ENCODE data around the gene INO80B.
"Not testable (repeated sequence)": the region's sequence is repeated elsewhere in the genome, so short reads cannot be mapped to it uniquely, and the experiment has no call there.

INO80B gene

GRCh38 chr2:74464406-74464805 lies 9.5 kb downstream of the INO80B start:
- Histone ChIP-seq H3K4me3 (peak overlapping the region; percentile 63 to 79), H3K36me3 (peaks cover 0 to 27% (median 10%) of the 10 kb centered on the region in 3 donors), H3K27me3 (no peaks in the 10 kb centered on the region), H3K4me1 (peaks cover 0 to 23% (median 18%) of the 10 kb centered on the region in 4 donors), H3K9me3 (no peaks in the 10 kb centered on the region), H3K27ac (peak overlapping the region; percentile 81 to 88)
- intact Hi-C loops (cut with DNase I; ENCODE audit: low total_unique reads) = no loop called here
- no peak for TF ChIP-seq CTCF (IDR thresholded peaks at IDR 0.05)
- no peak for DNase-seq

- H3K27ac ChIP-seq; intact Hi-C loops (cut with DNase I; ENCODE audit: low total_unique reads); H3K27me3 ChIP-seq; H3K9me3 ChIP-seq; DNase-seq; H3K4me3 ChIP-seq: not testable (repeated sequence)
- H3K4me1 ChIP-seq = peaks cover 0 to 32% (median 20%) of the 10 kb centered on the region in 4 donors
- H3K36me3 ChIP-seq = peaks cover 13 to 22% (median 15%) of the 10 kb centered on the region in 3 donors
Observed at GRCh38 chr2:74470742-74471141, 15.9 kb downstream of the INO80B start.

DNA sequence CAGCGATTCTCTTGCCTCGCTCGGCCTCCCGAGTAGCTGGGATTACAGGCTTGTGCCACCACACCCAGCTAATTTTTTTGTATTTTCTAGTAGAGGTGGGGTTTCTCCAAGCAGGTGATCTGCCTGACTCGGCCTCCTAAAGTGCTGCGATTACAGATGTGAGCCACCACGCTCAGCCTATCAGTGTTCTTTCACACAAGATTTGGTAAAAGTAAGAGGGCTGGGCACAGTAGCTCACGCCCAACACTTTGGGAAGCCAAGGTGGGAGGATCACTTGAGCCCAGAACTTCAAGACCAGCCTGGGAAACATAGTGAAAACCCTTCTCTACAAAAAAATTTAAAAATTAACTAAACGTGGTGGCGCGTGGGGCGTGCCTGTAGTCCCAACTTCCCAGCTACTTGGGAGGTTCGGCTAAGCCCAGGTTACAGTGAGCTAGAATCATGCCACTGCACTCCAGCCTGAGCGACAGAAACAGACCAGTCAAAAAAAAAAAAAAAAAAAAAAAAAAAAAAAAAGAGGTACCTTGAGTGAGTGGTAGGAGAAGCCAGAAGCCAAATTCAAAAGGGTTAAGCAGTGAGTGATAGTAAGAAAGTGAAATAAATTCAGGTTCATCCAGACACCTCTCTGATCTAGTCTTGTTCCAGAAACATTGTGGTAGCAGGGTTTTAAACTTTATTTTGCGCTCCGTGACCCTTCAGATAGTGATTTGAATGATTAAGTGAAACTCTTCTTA lies 16.6 kb downstream of the INO80B start:
- intact Hi-C loops (cut with DNase I; ENCODE audit: low total_unique reads) = no loop called here
- peaks cover 0 to 25% (median 13%) of the 10 kb centered on the region in 4 donors for H3K4me1 ChIP-seq
- H3K4me3 ChIP-seq = peak overlapping the region; percentile 61 to 69
- H3K36me3 ChIP-seq = peaks cover 13 to 29% (median 15%) of the 10 kb centered on the region in 3 donors
- H3K27me3 ChIP-seq = no peaks in the 10 kb centered on the region
- TF ChIP-seq CTCF (IDR thresholded peaks at IDR 0.05) = no peak
- H3K9me3 ChIP-seq = no peaks in the 10 kb centered on the region
- no peak for DNase-seq
- peak overlapping the region; percentile 78 to 85 for H3K27ac ChIP-seq

DNA sequence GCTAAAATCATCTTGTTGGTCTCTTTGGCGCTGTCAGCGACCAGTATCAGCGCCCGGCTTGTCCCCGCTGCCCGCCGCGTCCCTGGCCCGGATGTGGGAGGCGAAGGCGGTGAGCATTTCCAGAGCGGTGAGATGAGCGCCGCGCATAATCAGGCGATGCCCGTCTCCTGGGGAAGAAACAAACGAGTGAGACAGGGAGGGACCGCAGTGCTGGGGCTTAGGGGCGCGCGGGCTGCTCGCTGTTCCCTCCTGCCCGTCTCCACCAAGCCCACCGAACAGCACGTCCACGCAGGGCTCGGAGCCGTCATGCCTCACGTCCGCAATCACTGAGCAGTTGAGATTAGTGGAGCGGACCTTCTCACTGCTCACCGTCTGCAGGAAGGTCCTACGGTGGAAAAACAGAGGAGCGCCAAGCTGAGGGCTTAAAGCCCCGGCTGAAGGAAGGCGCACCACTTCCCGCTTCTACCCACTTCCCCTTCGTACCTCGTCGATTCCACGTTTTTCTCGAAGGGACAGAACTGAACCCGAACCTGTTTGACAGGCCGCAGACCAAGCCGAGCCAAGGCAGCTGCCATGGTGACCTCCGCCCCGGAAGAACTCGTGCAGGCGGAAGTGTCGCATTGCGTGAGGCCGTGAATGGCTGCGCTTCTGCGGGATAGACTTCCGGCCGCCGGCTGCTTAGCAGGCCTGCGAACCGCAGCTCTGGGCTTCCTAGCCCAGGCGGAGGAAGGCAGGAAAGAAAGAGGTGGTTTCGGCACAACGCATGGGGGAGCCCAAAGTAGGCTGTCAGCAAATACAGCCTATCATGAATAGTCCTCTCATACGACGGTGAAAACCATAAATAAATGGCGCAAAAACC lies 17.4 kb downstream of the INO80B start, which contains the start of gene MRPL53:
MRPL53 (minus strand) TSS at position 595 of the 859 bp plus-strand sequence; CDS start at position 575, 20 bp downstream.
- peaks cover 0 to 25% (median 13%) of the 10 kb centered on the region in 4 donors for H3K4me1 ChIP-seq
- H3K4me3 ChIP-seq = peak within 1 kb of the TSS; percentile 61 to 69
- peak within 1 kb of the TSS; percentile 78 to 85 for H3K27ac ChIP-seq
- no peaks in the 10 kb centered on the region for H3K27me3 ChIP-seq
- no peaks in the 10 kb centered on the region for H3K9me3 ChIP-seq
- peaks cover 13 to 32% (median 15%) of the 10 kb centered on the region in 3 donors for H3K36me3 ChIP-seq
- intact Hi-C loops (cut with DNase I; ENCODE audit: low total_unique reads) = no loop called here
- peak in 1 of 2 experiments; percentile 2 for TF ChIP-seq CTCF (IDR thresholded peaks at IDR 0.05)
- peak; percentile 94 to 95 for DNase-seq

- peaks cover 0 to 25% (median 13%) of the 10 kb centered on the region in 4 donors for H3K4me1 ChIP-seq
- no peaks in the 10 kb centered on the region for H3K27me3 ChIP-seq
- H3K9me3 ChIP-seq = no peaks in the 10 kb centered on the region
- H3K4me3 ChIP-seq = peak overlapping the region; percentile 61 to 69
- no peak for TF ChIP-seq CTCF (IDR thresholded peaks at IDR 0.05)
- peak overlapping the region; percentile 78 to 85 for H3K27ac ChIP-seq
- no peak for DNase-seq
- intact Hi-C loops (cut with DNase I; ENCODE audit: low total_unique reads) = no loop called here
- peaks cover 15 to 38% (median 15%) of the 10 kb centered on the region in 3 donors for H3K36me3 ChIP-seq
Observed at GRCh38 chr2:74472945-74473258, 18.0 kb downstream of the INO80B start.

GRCh38 chr2:74474481-74474880 lies 19.6 kb downstream of the INO80B start:
- H3K9me3 ChIP-seq = no peaks in the 10 kb centered on the region
- peaks cover 15 to 43% (median 26%) of the 10 kb centered on the region in 3 donors for H3K36me3 ChIP-seq
- H3K27ac ChIP-seq = no peak overlapping the region
- no peaks in the 10 kb centered on the region for H3K27me3 ChIP-seq
- H3K4me3 ChIP-seq = no peak overlapping the region
- DNase-seq = no peak
- peaks cover 0 to 25% (median 13%) of the 10 kb centered on the region in 4 donors for H3K4me1 ChIP-seq
- intact Hi-C loops (cut with DNase I; ENCODE audit: low total_unique reads) = no loop called here
- TF ChIP-seq CTCF (IDR thresholded peaks at IDR 0.05) = no peak

All from tibial artery (tissue), 4 donors.